Neural cell (in vitro differentiated cells): ENCODE results near the gene TIMM23.

Experiments
- CTCF ChIP-seq: fragments of 450-650 bp; IDR thresholded peaks from 2 replicates; pipeline ENCODE4 v1.5.1; 2014; ENCODE audit warnings: antibody characterized with exemption, mild to moderate bottlenecking, moderate library complexity; ENCODE audit not compliant: poor library complexity, severe bottlenecking
- EP300 ChIP-seq: fragments of 450-650 bp; conservative IDR thresholded peaks from 2 replicates; pipeline ENCODE4 v1.6.1; 2014; ENCODE audit warnings: antibody characterized with exemption, mild to moderate bottlenecking, moderate library complexity; ENCODE audit not compliant: poor library complexity, severe bottlenecking
- EZH2 ChIP-seq: fragments of 200-600, 300-800 bp; shearing (Covaris generic), sonication (generic); IDR thresholded peaks from 2 replicates; pipeline ENCODE4 v1.6.1; 2014; ENCODE audit warnings: antibody characterized with exemption, low read length, borderline replicate concordance, mild to moderate bottlenecking; ENCODE audit not compliant: insufficient read depth, poor library complexity, severe bottlenecking
- MXI1 ChIP-seq: fragments of 450-650 bp; conservative IDR thresholded peaks from 2 replicates; pipeline ENCODE4 v1.6.1; 2014; ENCODE audit warnings: antibody characterized with exemption, mild to moderate bottlenecking; ENCODE audit not compliant: poor library complexity, severe bottlenecking
- POLR2AphosphoS5 ChIP-seq: IDR thresholded peaks from 2 replicates; pipeline ENCODE4 v1.6.1; 2012
- RAD21 ChIP-seq: fragments of 450-650 bp; conservative IDR thresholded peaks from 2 replicates; pipeline ENCODE4 v1.6.1; 2014; ENCODE audit warnings: antibody characterized with exemption, mild to moderate bottlenecking, moderate library complexity
- REST ChIP-seq: IDR thresholded peaks from 2 replicates; pipeline ENCODE4 v1.6.1; 2012; ENCODE audit warnings: borderline replicate concordance
- SMC3 ChIP-seq: fragments of 450-650 bp; conservative IDR thresholded peaks from 2 replicates; pipeline ENCODE4 v1.6.1; 2014; ENCODE audit warnings: antibody characterized with exemption, mild to moderate bottlenecking, moderate library complexity; ENCODE audit not compliant: poor library complexity
- TAF1 ChIP-seq: IDR thresholded peaks from 2 replicates; pipeline ENCODE4 v1.6.1; 2012; ENCODE audit warnings: low read depth

GRCh38 chr10:46016811-46017210, 44.5 kb downstream of the TIMM23 start:
- no peak for TF ChIP-seq POLR2AphosphoS5
- no peak for TF ChIP-seq CTCF
- no peak for TF ChIP-seq TAF1
- TF ChIP-seq SMC3, result no peak
- no peak for TF ChIP-seq EZH2
- TF ChIP-seq REST, result no peak
- TF ChIP-seq RAD21, result no peak
- no peak for TF ChIP-seq EP300
- TF ChIP-seq MXI1, result no peak
